EH (cell line): ENCODE data around the gene TCIRG1.
"Not testable (repeated sequence)": the region's sequence is repeated elsewhere in the genome, so short reads cannot be mapped to it uniquely, and the experiment has no call there.

Source experiments
- DNase-seq: peaks from one replicate; pipeline ENCODE4 v3.0.0-alpha.2; 2015; ENCODE audit warnings: low read depth

The TCIRG1 gene

DNA sequence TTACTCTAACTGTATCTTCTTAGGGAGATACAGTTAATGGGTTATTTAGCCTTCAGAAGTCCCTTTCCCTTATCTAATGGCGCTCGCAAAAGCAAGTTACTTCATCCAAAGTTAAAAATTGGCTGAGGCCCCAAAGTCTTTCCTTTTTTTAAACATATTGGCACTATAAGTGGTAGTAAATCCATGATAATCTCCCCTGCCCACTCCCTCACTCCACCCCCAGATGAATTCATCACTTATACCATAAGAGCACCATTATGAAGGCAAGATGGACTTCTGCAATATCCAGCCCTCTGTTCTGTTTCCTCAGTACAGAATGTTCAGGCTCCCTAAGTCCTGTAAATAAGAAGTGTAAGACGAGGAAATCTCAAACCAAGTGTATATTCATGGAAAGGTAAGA lies 44.7 kb downstream of the TCIRG1 start:
- DNase-seq: no peak

DNA sequence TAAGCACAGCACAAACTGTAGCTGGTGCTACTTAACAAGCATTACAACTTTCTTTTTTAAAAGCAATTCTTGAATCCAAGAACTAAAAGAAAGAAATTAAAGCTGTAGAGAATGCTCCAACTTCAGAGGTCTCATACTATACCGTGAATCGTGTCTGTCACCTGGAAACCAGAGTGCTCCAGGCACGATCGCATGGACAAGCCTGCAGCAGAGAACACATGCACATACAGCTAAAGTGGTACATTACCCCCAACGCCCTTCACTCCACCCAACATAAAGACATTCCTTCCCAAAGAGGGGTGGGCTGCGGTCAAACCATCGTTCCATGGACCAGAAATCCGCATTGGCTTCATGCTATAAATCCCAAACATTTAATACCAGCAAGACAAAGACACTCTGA lies 50.9 kb downstream of the TCIRG1 start:
- DNase-seq: no peak

DNA sequence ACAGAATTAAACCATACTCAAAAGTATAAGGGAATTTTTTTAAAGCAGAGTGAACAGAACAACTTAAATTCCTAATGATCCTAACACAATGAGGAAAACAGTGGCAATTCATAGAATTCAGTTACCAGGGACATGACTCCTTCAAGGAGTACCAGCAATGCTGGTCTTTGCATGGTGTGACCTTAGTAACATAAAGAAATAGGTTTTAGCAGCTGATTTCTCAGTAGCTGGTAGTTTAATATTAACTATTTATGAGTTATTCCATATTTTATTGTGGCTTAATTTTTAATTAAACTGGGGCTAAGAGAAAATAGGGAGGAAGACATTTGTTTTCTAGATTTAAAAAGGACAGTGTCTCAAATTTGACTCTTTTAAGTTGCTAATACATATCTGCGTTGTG lies 51.5 kb downstream of the TCIRG1 start:
- DNase-seq: no peak

DNA sequence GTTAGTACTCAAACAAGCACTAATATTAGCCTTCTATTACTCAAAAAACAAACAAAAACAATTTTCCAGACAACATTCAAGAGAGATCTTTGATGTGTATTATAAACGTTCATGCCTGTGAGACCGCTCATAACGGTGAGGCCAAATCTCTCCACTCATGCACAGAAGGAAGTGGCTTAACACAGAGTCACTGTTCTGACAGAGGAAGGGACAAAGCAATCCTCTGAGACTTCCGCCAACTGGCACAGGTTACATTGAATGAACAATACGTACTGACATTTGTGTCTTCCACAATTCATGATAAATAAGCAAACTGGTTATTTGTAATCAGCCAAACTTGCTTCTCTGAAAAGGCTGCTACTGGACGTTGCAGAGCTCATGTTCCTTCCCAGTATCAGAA lies 51.9 kb downstream of the TCIRG1 start:
- no peak for DNase-seq

DNA sequence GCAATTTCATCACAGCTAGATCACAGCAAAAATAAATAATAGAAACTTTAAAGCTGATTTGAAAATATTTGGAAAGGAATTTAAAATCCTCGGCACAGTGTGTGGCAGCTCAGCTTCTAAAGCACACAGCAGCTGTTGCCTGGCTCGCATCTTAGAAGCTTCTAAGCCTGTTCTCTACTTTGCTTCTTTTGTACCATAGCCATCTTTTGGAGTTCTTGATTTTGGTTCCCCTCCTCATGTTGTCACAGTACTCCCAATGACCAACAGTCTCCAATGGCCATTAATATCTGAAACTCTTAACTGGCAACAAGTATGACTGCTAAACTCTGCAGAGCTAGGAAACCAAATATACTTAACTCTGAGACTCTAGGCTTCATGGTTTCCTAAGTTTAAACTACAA lies 53.6 kb downstream of the TCIRG1 start:
- no peak for DNase-seq

DNA sequence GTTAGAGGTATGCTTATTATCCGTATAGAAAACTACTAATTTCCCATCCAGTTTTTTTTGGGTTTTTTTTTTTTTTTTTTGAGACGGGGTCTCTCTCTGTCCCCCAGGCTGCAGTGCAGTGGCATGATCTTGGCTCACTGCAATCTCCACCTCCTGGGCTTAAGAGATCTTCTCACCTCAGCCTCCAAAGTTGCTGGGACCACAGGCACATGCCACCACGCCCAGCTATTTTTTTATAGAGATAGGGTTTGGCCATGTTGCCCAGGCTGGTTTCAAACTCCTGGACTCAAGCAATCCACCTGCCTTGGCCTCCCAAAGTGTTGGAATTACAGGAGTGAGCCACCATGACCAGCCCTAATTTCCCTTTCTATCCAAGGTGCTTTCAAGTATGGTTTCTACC lies 54.1 kb downstream of the TCIRG1 start:
- not testable (repeated sequence) for DNase-seq

DNA sequence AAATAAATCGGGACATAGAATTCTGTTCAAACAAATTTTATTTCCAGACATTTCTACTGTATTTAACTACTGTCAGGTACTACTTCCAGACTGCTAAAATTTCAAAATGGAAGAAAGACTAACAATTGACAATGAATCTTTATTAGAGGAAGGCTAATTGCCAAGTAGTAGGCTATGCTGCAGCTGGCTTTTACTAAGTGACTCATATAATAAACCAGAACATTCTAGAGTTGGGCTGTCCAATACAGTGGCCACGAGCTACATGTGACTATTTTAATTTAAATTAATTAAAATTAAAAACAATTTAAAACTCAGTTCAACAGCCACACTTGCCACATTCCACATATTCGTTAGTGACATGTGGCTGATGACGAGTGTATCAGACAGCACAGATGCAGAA lies 54.7 kb downstream of the TCIRG1 start:
- DNase-seq: no peak

DNA sequence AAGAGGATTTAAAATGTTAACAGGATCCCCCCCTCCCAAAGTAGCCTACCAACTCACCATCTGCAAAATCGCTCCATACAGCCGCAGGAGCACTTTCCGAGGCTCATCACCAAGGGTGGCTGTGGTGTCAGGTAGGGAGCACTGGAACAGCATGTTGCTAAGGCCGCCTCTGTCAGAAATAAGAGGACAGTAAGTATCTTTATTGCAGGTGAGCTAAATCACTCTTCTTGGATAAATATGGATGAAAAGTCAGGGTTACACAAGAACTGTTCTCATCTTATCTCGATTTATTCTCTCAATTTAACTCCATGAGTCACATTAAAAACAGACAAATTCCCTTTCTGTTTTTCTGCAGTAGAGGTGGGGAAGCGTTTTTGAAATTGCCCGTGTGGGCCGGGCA lies 58.1 kb downstream of the TCIRG1 start:
- no peak for DNase-seq

DNA sequence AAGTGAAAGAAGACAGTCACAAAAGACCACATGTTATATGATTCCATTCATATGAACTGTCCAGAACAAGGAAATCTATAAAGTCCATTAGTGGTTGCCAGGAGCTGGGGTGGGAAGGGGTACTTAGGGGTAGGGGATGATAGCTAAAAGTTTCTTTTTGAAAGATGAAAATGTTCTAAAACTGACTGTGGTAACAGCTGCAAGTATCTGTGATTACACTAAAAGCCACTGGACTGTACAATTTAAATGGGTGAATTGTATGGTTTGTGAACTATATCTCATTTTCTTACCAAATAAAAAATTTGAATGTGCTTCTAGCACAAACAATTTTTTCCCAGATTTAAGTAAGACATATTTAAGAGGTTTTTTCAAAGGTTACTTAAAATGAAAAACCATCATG lies 60.2 kb downstream of the TCIRG1 start:
- no peak for DNase-seq

DNA sequence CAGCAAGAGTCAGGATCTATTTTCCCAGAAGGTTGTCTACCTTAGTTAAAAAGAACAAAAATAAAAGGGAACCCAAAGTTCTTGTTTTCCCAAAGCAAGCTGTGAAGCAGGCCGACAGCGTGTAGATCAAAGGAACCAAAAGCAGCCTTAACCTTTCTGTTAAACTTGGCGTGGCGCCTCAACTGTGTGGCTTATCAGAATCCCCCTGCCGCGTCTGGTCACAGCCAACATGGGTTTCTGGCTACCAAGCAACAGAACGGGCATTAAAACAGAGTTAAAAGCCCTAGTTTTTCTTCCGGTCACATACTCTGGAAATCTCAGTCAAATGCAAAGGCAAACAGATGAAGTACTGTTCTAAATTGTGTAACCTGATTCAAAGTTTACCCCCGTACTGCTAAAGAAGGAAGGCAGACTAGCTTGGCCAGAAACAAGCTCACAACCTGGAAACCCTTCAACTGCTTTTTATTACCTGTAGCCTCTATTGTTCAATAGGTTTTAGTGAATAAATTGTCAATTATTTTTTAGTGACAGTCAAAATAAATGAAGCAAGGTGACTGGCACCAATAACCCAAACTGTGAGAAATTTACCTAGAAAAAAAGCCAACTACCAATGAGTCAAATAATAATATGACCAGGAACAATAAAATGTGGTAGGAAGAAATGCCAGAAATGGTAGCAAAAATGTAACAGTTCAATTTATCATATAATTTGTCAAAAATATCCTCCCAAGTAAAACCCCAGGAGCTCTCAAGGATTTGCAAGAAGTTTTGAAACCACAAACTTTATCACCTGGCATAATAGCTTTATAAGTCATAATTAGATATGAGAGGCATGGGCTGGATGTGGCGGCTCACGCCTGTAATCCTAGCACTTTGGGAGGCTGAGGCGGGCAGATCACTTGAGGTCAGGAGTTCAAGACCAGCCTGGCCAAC lies 60.9 kb downstream of the TCIRG1 start:
- no peak for DNase-seq
